Measurements from ENCODE around the gene POLR3B.

The POLR3B gene

GRCh38 chr12:106541201-106541600 is 183.7 kb downstream of the POLR3B start:
- Histone ChIP-seq H3K27me3 (ENCODE audit: control insufficient read depth, insufficient read depth, low read length) (no peaks in the 10 kb centered on the region), H3K4me3 (ENCODE audit: low read depth, low read length) (no peak overlapping the region), H3K4me1 (ENCODE audit: control insufficient read depth, insufficient read depth, low read length) (no peaks in the 10 kb centered on the region), H3K9me3 (ENCODE audit: control insufficient read depth, insufficient read depth, low read length) (peaks cover 15% of the 10 kb centered on the region), H3K9ac (ENCODE audit: low read depth, low read length) (no peak overlapping the region), H3K36me3 (ENCODE audit: control insufficient read depth, insufficient read depth, low read length) (no peaks in the 10 kb centered on the region), H3K27ac (ENCODE audit: low read depth, low read length) (peak overlapping the region; percentile 51)

- Histone ChIP-seq H3K4me1 (ENCODE audit: control insufficient read depth, insufficient read depth, low read length) (no peaks in the 10 kb centered on the region), H3K27ac (ENCODE audit: low read depth, low read length) (no peak overlapping the region), H3K9me3 (ENCODE audit: control insufficient read depth, insufficient read depth, low read length) (peaks cover 13% of the 10 kb centered on the region), H3K9ac (ENCODE audit: low read depth, low read length) (no peak overlapping the region), H3K27me3 (ENCODE audit: control insufficient read depth, insufficient read depth, low read length) (no peaks in the 10 kb centered on the region), H3K4me3 (ENCODE audit: low read depth, low read length) (no peak overlapping the region), H3K36me3 (ENCODE audit: control insufficient read depth, insufficient read depth, low read length) (no peaks in the 10 kb centered on the region)
Measured at GRCh38 chr12:106551410-106551809, 193.9 kb downstream of the POLR3B start.

- H3K4me3 ChIP-seq (ENCODE audit: low read depth, low read length), result no peak overlapping the region; the same call in 1 of the 2 replicates
- H3K27me3 ChIP-seq (ENCODE audit: control insufficient read depth, insufficient read depth, low read length), result no peaks in the 10 kb centered on the region
- no peaks in the 10 kb centered on the region for H3K36me3 ChIP-seq (ENCODE audit: control insufficient read depth, insufficient read depth, low read length)
- no peak overlapping the region for H3K9ac ChIP-seq (ENCODE audit: low read depth, low read length)
- H3K27ac ChIP-seq (ENCODE audit: low read depth, low read length), result no peak overlapping the region
- peaks cover 13% of the 10 kb centered on the region for H3K9me3 ChIP-seq (ENCODE audit: control insufficient read depth, insufficient read depth, low read length)
- H3K4me1 ChIP-seq (ENCODE audit: control insufficient read depth, insufficient read depth, low read length), result no peaks in the 10 kb centered on the region
Measured at GRCh38 chr12:106552228-106552627, 194.7 kb downstream of the POLR3B start.
